Skeletal muscle tissue (tissue), 4 donors: ENCODE results near the gene LIPJ. TPM values are rescaled to one million over a fixed set of nuclear protein-coding genes. Genes with fewer than 3 reads are reported as not detected.

Source experiments
- H3K27ac ChIP-seq: one replicate; pipeline ENCODE4 v1.7.0; 2013; ENCODE audit warnings: mild to moderate bottlenecking, low read depth, low read length, inconsistent platforms
- H3K27me3 ChIP-seq, 3 donors: one replicate each; pipeline ENCODE4 v1.7.0; 2013; ENCODE audit warnings: low read length in 3 of 3; ENCODE audit not compliant: control insufficient read depth in 3 of 3, insufficient read depth in 3 of 3
- H3K36me3 ChIP-seq, 3 donors: one replicate each; pipeline ENCODE4 v1.7.0; 2013; ENCODE audit warnings: low read length in 3 of 3; ENCODE audit not compliant: control insufficient read depth in 3 of 3, insufficient read depth in 3 of 3
- H3K4me1 ChIP-seq, 3 donors: one replicate each; pipeline ENCODE4 v1.7.0; 2013; ENCODE audit warnings: low read length in 3 of 3, mild to moderate bottlenecking in 3 of 3; ENCODE audit not compliant: control insufficient read depth in 3 of 3, insufficient read depth in 3 of 3
- H3K4me3 ChIP-seq, 3 donors: one replicate each; pipeline ENCODE4 v1.7.0; 2013; ENCODE audit warnings: low read length in 3 of 3
- H3K9ac ChIP-seq, 3 donors: one replicate each; pipeline ENCODE4 v1.7.0; 2013; ENCODE audit warnings: low read length in 3 of 3, mild to moderate bottlenecking in 3 of 3, moderate library complexity in 2 of 3, low read depth in 1 of 3
- H3K9me3 ChIP-seq, 3 donors: one replicate each; pipeline ENCODE4 v1.7.0; 2013; ENCODE audit warnings: low read length in 3 of 3; ENCODE audit not compliant: control insufficient read depth in 3 of 3
- total RNA-seq: library from RNA; depleted of rRNA; stranded (reverse); fragments of >200 nt; gene quantifications from one replicate; pipeline ENCODE4 v1.2.3, GENCODE V29; 2014
- donor health status: Osteomylitis.

The LIPJ gene
- total RNA-seq = 0.52 TPM

- H3K9ac ChIP-seq = no peak within 1 kb of the TSS
- no peaks in the 10 kb centered on the region for H3K9me3 ChIP-seq
- no peaks in the 10 kb centered on the region for H3K27me3 ChIP-seq
- H3K36me3 ChIP-seq = no peaks in the 10 kb centered on the region
- H3K4me1 ChIP-seq = peaks cover 0 to 8% (median 0%) of the 10 kb centered on the region in 3 donors
- no peak within 1 kb of the TSS for H3K4me3 ChIP-seq
- H3K27ac ChIP-seq = no peak within 1 kb of the TSS
Measured at GRCh38 chr10:88586462-88586861, at the start of gene LIPJ. Gene LIPJ, plus strand, starts transcription at chr10:88586762. Its CDS starts 3,926 bp downstream, at chr10:88590688.

- Histone ChIP-seq H3K36me3 (no peaks in the 10 kb centered on the region), H3K9ac (no peak overlapping the region), H3K27ac (no peak overlapping the region)
Measured at GRCh38 chr10:88537322-88537721, 49.2 kb upstream of the LIPJ start.

GRCh38 chr10:88538048-88538447 lies 48.5 kb upstream of the LIPJ start:
- peaks cover 0 to 2% (median 0%) of the 10 kb centered on the region in 3 donors for H3K4me1 ChIP-seq
- no peak overlapping the region for H3K4me3 ChIP-seq
- no peak overlapping the region for H3K27ac ChIP-seq
- H3K27me3 ChIP-seq = no peaks in the 10 kb centered on the region
- H3K9ac ChIP-seq = no peak overlapping the region
- H3K36me3 ChIP-seq = no peaks in the 10 kb centered on the region
- H3K9me3 ChIP-seq = no peaks in the 10 kb centered on the region

More at GRCh38 chr10:88537322-88537721, 49.2 kb upstream of the LIPJ start:
- no peaks in the 10 kb centered on the region for H3K27me3 ChIP-seq
- peaks cover 0 to 2% (median 0%) of the 10 kb centered on the region in 3 donors for H3K4me1 ChIP-seq
- H3K9me3 ChIP-seq = no peaks in the 10 kb centered on the region
- H3K4me3 ChIP-seq = no peak overlapping the region

GRCh38 chr10:88540351-88540750 lies 46.2 kb upstream of the LIPJ start:
- H3K27ac ChIP-seq = no peak overlapping the region
- no peak overlapping the region for H3K9ac ChIP-seq
- no peak overlapping the region for H3K4me3 ChIP-seq

GRCh38 chr10:88541116-88541626 lies 45.4 kb upstream of the LIPJ start:
- no peak overlapping the region for H3K4me3 ChIP-seq
- H3K9me3 ChIP-seq = no peaks in the 10 kb centered on the region
- no peak overlapping the region for H3K9ac ChIP-seq
- no peaks in the 10 kb centered on the region for H3K27me3 ChIP-seq
- no peaks in the 10 kb centered on the region for H3K36me3 ChIP-seq
- H3K27ac ChIP-seq = no peak overlapping the region
- H3K4me1 ChIP-seq = no peaks in the 10 kb centered on the region

More at GRCh38 chr10:88540351-88540750, 46.2 kb upstream of the LIPJ start:
- no peaks in the 10 kb centered on the region for H3K36me3 ChIP-seq
- H3K27me3 ChIP-seq = no peaks in the 10 kb centered on the region
- H3K4me1 ChIP-seq = no peaks in the 10 kb centered on the region
- no peaks in the 10 kb centered on the region for H3K9me3 ChIP-seq

- Histone ChIP-seq H3K27me3 (no peaks in the 10 kb centered on the region), H3K4me3 (no peak overlapping the region), H3K9ac (no peak overlapping the region), H3K9me3 (no peaks in the 10 kb centered on the region), H3K27ac (no peak overlapping the region), H3K4me1 (no peaks in the 10 kb centered on the region), H3K36me3 (no peaks in the 10 kb centered on the region)
Measured at GRCh38 chr10:88542522-88542921, 44.0 kb upstream of the LIPJ start.

GRCh38 chr10:88544140-88544870 lies 42.3 kb upstream of the LIPJ start:
- Histone ChIP-seq H3K27ac (no peak overlapping the region), H3K36me3 (no peaks in the 10 kb centered on the region), H3K4me3 (no peak overlapping the region), H3K9ac (no peak overlapping the region), H3K27me3 (no peaks in the 10 kb centered on the region), H3K4me1 (no peaks in the 10 kb centered on the region), H3K9me3 (no peaks in the 10 kb centered on the region)

GRCh38 chr10:88545359-88545758 lies 41.2 kb upstream of the LIPJ start:
- H3K27me3 ChIP-seq = no peaks in the 10 kb centered on the region
- no peak overlapping the region for H3K9ac ChIP-seq
- no peaks in the 10 kb centered on the region for H3K4me1 ChIP-seq
- no peak overlapping the region for H3K27ac ChIP-seq
- H3K9me3 ChIP-seq = no peaks in the 10 kb centered on the region
- no peak overlapping the region for H3K4me3 ChIP-seq
- no peaks in the 10 kb centered on the region for H3K36me3 ChIP-seq

GRCh38 chr10:88546497-88546896 lies 40.1 kb upstream of the LIPJ start:
- H3K4me3 ChIP-seq = no peak overlapping the region
- no peaks in the 10 kb centered on the region for H3K9me3 ChIP-seq
- H3K9ac ChIP-seq = no peak overlapping the region
- H3K27ac ChIP-seq = no peak overlapping the region
- no peaks in the 10 kb centered on the region for H3K4me1 ChIP-seq
- no peaks in the 10 kb centered on the region for H3K36me3 ChIP-seq
- H3K27me3 ChIP-seq = no peaks in the 10 kb centered on the region

GRCh38 chr10:88551246-88551645 lies 35.3 kb upstream of the LIPJ start:
- Histone ChIP-seq H3K27me3 (no peaks in the 10 kb centered on the region), H3K4me3 (no peak overlapping the region), H3K27ac (no peak overlapping the region), H3K9me3 (no peaks in the 10 kb centered on the region), H3K4me1 (no peaks in the 10 kb centered on the region), H3K9ac (no peak overlapping the region), H3K36me3 (no peaks in the 10 kb centered on the region)
